ENCODE measurements around the gene RAB31.

RAB31 gene

GRCh38 chr18:9841752-9842151 is 133.7 kb downstream of the RAB31 start:
- Histone ChIP-seq H3K36me3 (ENCODE audit: control insufficient read depth in 5 of 5, insufficient read depth in 5 of 5, low read length in 5 of 5) (peaks cover 0 to 7% (median 0%) of the 10 kb centered on the region in 5 donors), H3K4me3 (ENCODE audit: low read depth in 1 of 5, low read length in 5 of 5) (no peak overlapping the region), H3K9me3 (ENCODE audit: control insufficient read depth in 5 of 5, low read length in 5 of 5) (no peaks in the 10 kb centered on the region), H3K9ac (ENCODE audit: low read length in 5 of 5) (no peak overlapping the region), H3K4me1 (ENCODE audit: control insufficient read depth in 5 of 5, insufficient read depth in 5 of 5, low read length in 5 of 5) (peaks cover 0 to 10% (median 9%) of the 10 kb centered on the region in 5 donors), H3K27ac (ENCODE audit: low read depth, low read length) (no peak overlapping the region), H3K27me3 (ENCODE audit: control insufficient read depth in 5 of 5, insufficient read depth in 4 of 5, low read length in 5 of 5) (no peaks in the 10 kb centered on the region)

- Histone ChIP-seq H3K9ac (ENCODE audit: low read length in 5 of 5) (no peak overlapping the region), H3K36me3 (ENCODE audit: control insufficient read depth in 5 of 5, insufficient read depth in 5 of 5, low read length in 5 of 5) (peaks cover 0 to 7% (median 0%) of the 10 kb centered on the region in 5 donors), H3K27me3 (ENCODE audit: control insufficient read depth in 5 of 5, insufficient read depth in 4 of 5, low read length in 5 of 5) (no peaks in the 10 kb centered on the region), H3K27ac (ENCODE audit: low read depth, low read length) (no peak overlapping the region), H3K9me3 (ENCODE audit: control insufficient read depth in 5 of 5, low read length in 5 of 5) (no peaks in the 10 kb centered on the region), H3K4me3 (ENCODE audit: low read depth in 1 of 5, low read length in 5 of 5) (no peak overlapping the region), H3K4me1 (ENCODE audit: control insufficient read depth in 5 of 5, insufficient read depth in 5 of 5, low read length in 5 of 5) (peaks cover 0 to 12% (median 9%) of the 10 kb centered on the region in 5 donors)
Measured at GRCh38 chr18:9842448-9842847, 134.3 kb downstream of the RAB31 start.

- H3K9ac ChIP-seq (ENCODE audit: low read length in 5 of 5): no peak overlapping the region
- H3K36me3 ChIP-seq (ENCODE audit: control insufficient read depth in 5 of 5, insufficient read depth in 5 of 5, low read length in 5 of 5): peaks cover 0 to 7% (median 0%) of the 10 kb centered on the region in 5 donors
- H3K27me3 ChIP-seq (ENCODE audit: control insufficient read depth in 5 of 5, insufficient read depth in 4 of 5, low read length in 5 of 5): no peaks in the 10 kb centered on the region
- H3K27ac ChIP-seq (ENCODE audit: low read depth, low read length): no peak overlapping the region
- H3K4me3 ChIP-seq (ENCODE audit: low read depth in 1 of 5, low read length in 5 of 5): no peak overlapping the region
- no peaks in the 10 kb centered on the region for H3K9me3 ChIP-seq (ENCODE audit: control insufficient read depth in 5 of 5, low read length in 5 of 5)
- peaks cover 0 to 29% (median 12%) of the 10 kb centered on the region in 5 donors for H3K4me1 ChIP-seq (ENCODE audit: control insufficient read depth in 5 of 5, insufficient read depth in 5 of 5, low read length in 5 of 5)
Measured at GRCh38 chr18:9845256-9845655, 137.2 kb downstream of the RAB31 start.

GRCh38 chr18:9846162-9846925 is 138.2 kb downstream of the RAB31 start:
- Histone ChIP-seq H3K27me3 (ENCODE audit: control insufficient read depth in 5 of 5, insufficient read depth in 4 of 5, low read length in 5 of 5) (no peaks in the 10 kb centered on the region), H3K36me3 (ENCODE audit: control insufficient read depth in 5 of 5, insufficient read depth in 5 of 5, low read length in 5 of 5) (peaks cover 0 to 7% (median 0%) of the 10 kb centered on the region in 5 donors), H3K4me1 (ENCODE audit: control insufficient read depth in 5 of 5, insufficient read depth in 5 of 5, low read length in 5 of 5) (peaks cover 0 to 35% (median 13%) of the 10 kb centered on the region in 5 donors), H3K27ac (ENCODE audit: low read depth, low read length) (no peak overlapping the region), H3K9me3 (ENCODE audit: control insufficient read depth in 5 of 5, low read length in 5 of 5) (no peaks in the 10 kb centered on the region), H3K4me3 (ENCODE audit: low read depth in 1 of 5, low read length in 5 of 5) (peak overlapping the region in 3 of 5 donors; percentile 11 to 24 (median 16)), H3K9ac (ENCODE audit: low read length in 5 of 5) (no peak overlapping the region)

- Histone ChIP-seq H3K4me1 (ENCODE audit: control insufficient read depth in 5 of 5, insufficient read depth in 5 of 5, low read length in 5 of 5) (peaks cover 0 to 32% (median 14%) of the 10 kb centered on the region in 5 donors), H3K9me3 (ENCODE audit: control insufficient read depth in 5 of 5, low read length in 5 of 5) (no peaks in the 10 kb centered on the region), H3K36me3 (ENCODE audit: control insufficient read depth in 5 of 5, insufficient read depth in 5 of 5, low read length in 5 of 5) (peaks cover 0 to 7% (median 0%) of the 10 kb centered on the region in 5 donors), H3K27me3 (ENCODE audit: control insufficient read depth in 5 of 5, insufficient read depth in 4 of 5, low read length in 5 of 5) (no peaks in the 10 kb centered on the region), H3K9ac (ENCODE audit: low read length in 5 of 5) (no peak overlapping the region), H3K4me3 (ENCODE audit: low read depth in 1 of 5, low read length in 5 of 5) (no peak overlapping the region), H3K27ac (ENCODE audit: low read depth, low read length) (no peak overlapping the region)
Measured at GRCh38 chr18:9848170-9848879, 140.2 kb downstream of the RAB31 start.

GRCh38 chr18:9849407-9850283 is 141.5 kb downstream of the RAB31 start:
- H3K27me3 ChIP-seq (ENCODE audit: control insufficient read depth in 5 of 5, insufficient read depth in 4 of 5, low read length in 5 of 5): no peaks in the 10 kb centered on the region
- no peak overlapping the region for H3K4me3 ChIP-seq (ENCODE audit: low read depth in 1 of 5, low read length in 5 of 5)
- H3K4me1 ChIP-seq (ENCODE audit: control insufficient read depth in 5 of 5, insufficient read depth in 5 of 5, low read length in 5 of 5): peaks cover 0 to 32% (median 14%) of the 10 kb centered on the region in 5 donors
- no peak overlapping the region for H3K27ac ChIP-seq (ENCODE audit: low read depth, low read length)
- H3K36me3 ChIP-seq (ENCODE audit: control insufficient read depth in 5 of 5, insufficient read depth in 5 of 5, low read length in 5 of 5): peaks cover 0 to 7% (median 0%) of the 10 kb centered on the region in 5 donors
- H3K9me3 ChIP-seq (ENCODE audit: control insufficient read depth in 5 of 5, low read length in 5 of 5): no peaks in the 10 kb centered on the region
- H3K9ac ChIP-seq (ENCODE audit: low read length in 5 of 5): no peak overlapping the region

- Histone ChIP-seq H3K9me3 (ENCODE audit: control insufficient read depth in 5 of 5, low read length in 5 of 5) (no peaks in the 10 kb centered on the region), H3K9ac (ENCODE audit: low read length in 5 of 5) (no peak overlapping the region), H3K27ac (ENCODE audit: low read depth, low read length) (no peak overlapping the region), H3K4me3 (ENCODE audit: low read depth in 1 of 5, low read length in 5 of 5) (no peak overlapping the region), H3K36me3 (ENCODE audit: control insufficient read depth in 5 of 5, insufficient read depth in 5 of 5, low read length in 5 of 5) (peaks cover 0 to 7% (median 0%) of the 10 kb centered on the region in 5 donors), H3K4me1 (ENCODE audit: control insufficient read depth in 5 of 5, insufficient read depth in 5 of 5, low read length in 5 of 5) (peaks cover 0 to 32% (median 14%) of the 10 kb centered on the region in 5 donors), H3K27me3 (ENCODE audit: control insufficient read depth in 5 of 5, insufficient read depth in 4 of 5, low read length in 5 of 5) (no peaks in the 10 kb centered on the region)
Measured at GRCh38 chr18:9850309-9850708, 142.2 kb downstream of the RAB31 start.

- Histone ChIP-seq H3K27me3 (ENCODE audit: control insufficient read depth in 5 of 5, insufficient read depth in 4 of 5, low read length in 5 of 5) (no peaks in the 10 kb centered on the region), H3K9me3 (ENCODE audit: control insufficient read depth in 5 of 5, low read length in 5 of 5) (no peaks in the 10 kb centered on the region), H3K4me3 (ENCODE audit: low read depth in 1 of 5, low read length in 5 of 5) (no peak overlapping the region), H3K27ac (ENCODE audit: low read depth, low read length) (no peak overlapping the region), H3K9ac (ENCODE audit: low read length in 5 of 5) (no peak overlapping the region), H3K36me3 (ENCODE audit: control insufficient read depth in 5 of 5, insufficient read depth in 5 of 5, low read length in 5 of 5) (peaks cover 0 to 2% (median 0%) of the 10 kb centered on the region in 5 donors), H3K4me1 (ENCODE audit: control insufficient read depth in 5 of 5, insufficient read depth in 5 of 5, low read length in 5 of 5) (peaks cover 0 to 26% (median 8%) of the 10 kb centered on the region in 5 donors)
Measured at GRCh38 chr18:9851511-9851910, 143.4 kb downstream of the RAB31 start.

GRCh38 chr18:9852266-9853081 is 144.4 kb downstream of the RAB31 start:
- peaks cover 0 to 25% (median 5%) of the 10 kb centered on the region in 5 donors for H3K4me1 ChIP-seq (ENCODE audit: control insufficient read depth in 5 of 5, insufficient read depth in 5 of 5, low read length in 5 of 5)
- no peaks in the 10 kb centered on the region for H3K9me3 ChIP-seq (ENCODE audit: control insufficient read depth in 5 of 5, low read length in 5 of 5)
- no peak overlapping the region for H3K27ac ChIP-seq (ENCODE audit: low read depth, low read length)
- H3K36me3 ChIP-seq (ENCODE audit: control insufficient read depth in 5 of 5, insufficient read depth in 5 of 5, low read length in 5 of 5): peaks cover 0 to 2% (median 0%) of the 10 kb centered on the region in 5 donors
- no peak overlapping the region for H3K9ac ChIP-seq (ENCODE audit: low read length in 5 of 5)
- H3K27me3 ChIP-seq (ENCODE audit: control insufficient read depth in 5 of 5, insufficient read depth in 4 of 5, low read length in 5 of 5): no peaks in the 10 kb centered on the region
- no peak overlapping the region for H3K4me3 ChIP-seq (ENCODE audit: low read depth in 1 of 5, low read length in 5 of 5)

Measured in subcutaneous abdominal adipose tissue (tissue), 5 donors.